ENCODE measurements around the gene RTN4IP1. TPM values are rescaled to one million over a fixed set of nuclear protein-coding genes. Genes with fewer than 3 reads are reported as not detected.

Gene RTN4IP1
- total and polyA plus RNA-seq, 7 donors, result 10.0 to 25.6 (median 11.6) TPM

DNA sequence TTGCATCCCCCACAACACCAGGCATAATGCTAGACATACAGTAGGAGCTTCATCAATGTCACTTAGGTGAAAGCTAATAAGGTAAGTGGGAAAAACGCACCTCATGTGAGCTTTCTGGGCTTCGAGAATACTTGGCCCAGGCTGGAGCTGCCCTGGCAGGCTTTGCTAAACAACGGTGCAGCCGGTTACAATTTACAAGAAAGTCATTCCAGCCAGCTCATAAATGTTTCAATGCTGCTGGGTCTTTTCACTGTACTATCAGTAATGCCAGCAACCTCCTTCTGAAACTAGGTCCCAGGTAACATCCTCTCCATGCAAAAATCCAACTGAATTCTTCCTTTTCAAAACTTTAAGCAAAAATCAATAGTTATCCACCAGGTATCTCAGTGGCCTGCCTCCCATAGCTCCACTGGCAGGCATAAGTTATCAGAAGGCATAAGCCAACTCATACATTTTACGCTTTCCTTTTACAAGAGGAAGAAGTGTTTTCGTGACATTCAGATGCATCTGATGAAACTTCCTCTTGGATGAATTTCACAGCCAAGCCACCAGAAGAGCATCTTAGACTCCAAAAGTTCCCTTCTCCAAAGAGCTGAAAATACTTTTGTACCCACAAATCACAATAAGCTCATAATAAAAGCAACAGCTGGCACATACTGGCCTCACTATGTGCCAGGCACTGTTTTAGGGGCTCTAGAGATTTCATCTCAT is 56.3 kb downstream of the RTN4IP1 start:
- WGBS, 3 donors, result 69 to 77% (median 75%) methylated on average over 6 of the region's 6 CpGs
- ATAC-seq (no peak), DNase-seq (no peak)
- Histone ChIP-seq H3K27ac (no peak overlapping the region), H3K9me3 (no peaks in the 10 kb centered on the region), H3K36me3 (ENCODE audit: insufficient read depth in 1 of 2, low read depth in 1 of 2) (peaks cover 4 to 41% of the 10 kb centered on the region in 2 donors), H3K4me3 (no peak overlapping the region), H3K27me3 (ENCODE audit: insufficient read depth in 3 of 3, low read length in 2 of 3) (no peaks in the 10 kb centered on the region), H3K4me1 (no peaks in the 10 kb centered on the region)
- TF ChIP-seq, protein P1, sequence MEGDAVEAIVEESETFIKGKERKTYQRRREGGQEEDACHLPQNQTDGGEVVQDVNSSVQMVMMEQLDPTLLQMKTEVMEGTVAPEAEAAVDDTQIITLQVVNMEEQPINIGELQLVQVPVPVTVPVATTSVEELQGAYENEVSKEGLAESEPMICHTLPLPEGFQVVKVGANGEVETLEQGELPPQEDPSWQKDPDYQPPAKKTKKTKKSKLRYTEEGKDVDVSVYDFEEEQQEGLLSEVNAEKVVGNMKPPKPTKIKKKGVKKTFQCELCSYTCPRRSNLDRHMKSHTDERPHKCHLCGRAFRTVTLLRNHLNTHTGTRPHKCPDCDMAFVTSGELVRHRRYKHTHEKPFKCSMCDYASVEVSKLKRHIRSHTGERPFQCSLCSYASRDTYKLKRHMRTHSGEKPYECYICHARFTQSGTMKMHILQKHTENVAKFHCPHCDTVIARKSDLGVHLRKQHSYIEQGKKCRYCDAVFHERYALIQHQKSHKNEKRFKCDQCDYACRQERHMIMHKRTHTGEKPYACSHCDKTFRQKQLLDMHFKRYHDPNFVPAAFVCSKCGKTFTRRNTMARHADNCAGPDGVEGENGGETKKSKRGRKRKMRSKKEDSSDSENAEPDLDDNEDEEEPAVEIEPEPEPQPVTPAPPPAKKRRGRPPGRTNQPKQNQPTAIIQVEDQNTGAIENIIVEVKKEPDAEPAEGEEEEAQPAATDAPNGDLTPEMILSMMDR (IDR thresholded peaks at IDR 0.05), result no peak
- intact Hi-C loops (cut with DNase I), result no loop called here

DNA sequence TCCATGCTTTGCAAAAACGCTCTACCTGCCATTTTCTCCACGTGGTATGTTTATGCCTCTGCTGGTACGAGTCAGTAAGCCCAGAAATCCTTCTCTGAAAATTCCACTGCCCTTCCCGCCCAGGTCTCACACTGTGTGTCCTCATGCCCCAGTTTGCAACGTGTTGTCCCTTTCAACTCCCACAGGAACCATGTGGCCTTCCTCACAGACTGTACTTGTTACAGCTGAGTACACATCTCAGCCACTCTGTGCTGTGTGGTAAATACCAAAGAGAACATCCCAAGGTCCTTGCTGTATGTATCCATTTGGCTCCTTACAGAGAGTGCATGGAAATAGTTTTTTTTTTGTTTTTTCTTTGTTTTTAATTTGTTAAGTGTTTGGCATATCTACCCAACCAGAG is 56.9 kb downstream of the RTN4IP1 start:
- no peaks in the 10 kb centered on the region for H3K4me1 ChIP-seq
- WGBS, 3 donors, result 70 to 80% (median 73%) methylated on average over 5 of the region's 5 CpGs
- H3K9me3 ChIP-seq, result no peaks in the 10 kb centered on the region
- DNase-seq (no peak), ATAC-seq (no peak)
- intact Hi-C loops (cut with DNase I), result no loop called here
- TF ChIP-seq, protein P1 (IDR thresholded peaks at IDR 0.05), result no peak
- no peaks in the 10 kb centered on the region for H3K27me3 ChIP-seq (ENCODE audit: insufficient read depth in 3 of 3, low read length in 2 of 3)
- H3K27ac ChIP-seq, result no peak overlapping the region
- no peak overlapping the region for H3K4me3 ChIP-seq
- peaks cover 4 to 37% of the 10 kb centered on the region in 2 donors for H3K36me3 ChIP-seq (ENCODE audit: insufficient read depth in 1 of 2, low read depth in 1 of 2)

DNA sequence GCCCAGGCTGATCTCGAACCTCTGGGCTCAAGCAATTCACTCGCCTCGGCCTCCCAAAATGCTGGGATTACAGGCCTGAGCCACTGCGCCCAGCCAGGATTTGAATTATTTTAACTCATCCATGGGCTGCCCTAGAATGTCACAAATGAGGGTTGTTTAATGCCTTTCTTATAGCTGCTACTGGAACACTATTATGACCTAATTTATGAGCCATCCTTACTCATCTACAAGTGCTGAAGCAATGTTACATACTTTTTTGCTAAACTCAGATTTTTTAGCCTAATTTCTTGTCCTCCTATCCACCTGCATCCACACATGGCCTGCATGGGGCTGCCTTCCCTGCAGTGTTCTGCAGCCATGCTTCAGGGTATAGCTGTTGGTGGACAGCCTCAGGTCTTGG is 59.9 kb downstream of the RTN4IP1 start:
- TF ChIP-seq, protein P1 (IDR thresholded peaks at IDR 0.05), result no peak
- no peak overlapping the region for H3K4me3 ChIP-seq
- no peaks in the 10 kb centered on the region for H3K4me1 ChIP-seq
- peaks cover 4 to 29% of the 10 kb centered on the region in 2 donors for H3K36me3 ChIP-seq (ENCODE audit: insufficient read depth in 1 of 2, low read depth in 1 of 2)
- H3K27ac ChIP-seq, result no peak overlapping the region
- ATAC-seq, result no peak
- WGBS, 3 donors, result 86 to 97% (median 95%) methylated on average over 4 of the region's 4 CpGs
- no peaks in the 10 kb centered on the region for H3K27me3 ChIP-seq (ENCODE audit: insufficient read depth in 3 of 3, low read length in 2 of 3)
- H3K9me3 ChIP-seq, result no peaks in the 10 kb centered on the region
- no peak for DNase-seq
- intact Hi-C loops (cut with DNase I), result loop anchor here (5.0 to 10.0 kb wide), 2 partner anchors 232 to 235 kb away; no protein-coding TSS in a partner anchor

DNA sequence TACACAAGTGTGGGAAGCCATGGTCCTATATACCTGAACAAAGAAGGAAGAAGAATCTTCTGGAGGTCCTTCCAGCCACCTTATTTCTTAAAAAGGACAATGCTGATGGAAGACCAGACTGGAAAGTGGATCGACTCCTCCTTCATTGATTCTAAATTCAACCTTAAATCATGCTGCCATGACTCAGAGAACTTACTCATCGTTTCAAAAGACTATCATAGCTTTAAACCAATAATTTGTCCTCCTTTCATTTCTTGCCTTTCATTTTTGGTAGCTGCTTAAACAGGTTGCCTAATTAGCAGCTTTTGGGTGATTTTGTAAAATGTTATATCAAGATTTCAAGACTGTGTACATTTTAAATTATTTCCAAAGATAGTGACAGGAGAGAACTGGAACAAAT is 60.8 kb downstream of the RTN4IP1 start:
- no peaks in the 10 kb centered on the region for H3K9me3 ChIP-seq
- no peaks in the 10 kb centered on the region for H3K4me1 ChIP-seq
- intact Hi-C loops (cut with DNase I), result loop anchor here (5.0 to 10.0 kb wide), 2 partner anchors 231 to 234 kb away; no protein-coding TSS in a partner anchor
- ATAC-seq, result no peak
- peaks cover 4 to 29% of the 10 kb centered on the region in 2 donors for H3K36me3 ChIP-seq (ENCODE audit: insufficient read depth in 1 of 2, low read depth in 1 of 2)
- TF ChIP-seq, protein P1 (IDR thresholded peaks at IDR 0.05), result no peak
- no peak overlapping the region for H3K4me3 ChIP-seq
- DNase-seq, result no peak
- WGBS, 3 donors, result 78 to 87% (median 84%) methylated on average over 2 of the region's 2 CpGs
- H3K27me3 ChIP-seq (ENCODE audit: insufficient read depth in 3 of 3, low read length in 2 of 3), result no peaks in the 10 kb centered on the region
- no peak overlapping the region for H3K27ac ChIP-seq

Measured in psoas muscle (tissue), 8 donors.